Activated CD8-positive, alpha-beta memory T cell treated with anti-CD3 and anti-CD28 coated beads, Interleukin-2, amount 50 U/mL, for 4 hours (primary cell): ENCODE data around the gene PROKR1.
"Not testable (repeated sequence)": the region's sequence is repeated elsewhere in the genome, so short reads cannot be mapped to it uniquely, and the experiment has no call there.

Source experiments
- DNase-seq: peaks from one replicate; pipeline ENCODE4 v3.0.0-alpha.2; 2020

The PROKR1 gene

GRCh38 chr2:68659081-68659480 lies 15.7 kb downstream of the PROKR1 start:
- no peak for DNase-seq

DNA sequence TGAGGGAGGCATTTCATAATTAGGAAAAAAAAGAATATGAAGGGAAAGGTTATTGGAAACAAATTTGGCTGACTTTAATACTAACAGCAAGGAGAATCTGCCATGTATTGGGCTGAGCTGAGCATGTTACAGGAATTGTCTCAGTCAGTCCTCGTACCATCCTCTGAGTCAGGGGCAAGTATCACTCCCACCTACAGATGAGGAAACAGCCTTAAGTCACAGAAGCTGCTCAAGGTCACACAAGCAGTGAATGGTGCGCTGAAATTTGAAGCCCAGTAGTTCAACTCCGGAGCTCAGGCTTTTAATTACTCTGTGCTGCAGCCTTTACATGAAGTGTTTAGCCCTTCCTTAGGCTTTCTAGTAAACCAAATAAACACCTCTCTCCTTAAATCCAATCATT lies 17.3 kb downstream of the PROKR1 start:
- no peak for DNase-seq

- no peak for DNase-seq
These were observed 19.1 kb downstream of the PROKR1 start for GRCh38 chr2:68662466-68662865.

- DNase-seq = no peak
These were observed 20.2 kb downstream of the PROKR1 start for GRCh38 chr2:68663371-68664156.

- DNase-seq = no peak
These were observed 24.0 kb downstream of the PROKR1 start for GRCh38 chr2:68667371-68667770.

GRCh38 chr2:68669651-68670050 lies 26.3 kb downstream of the PROKR1 start:
- DNase-seq = no peak

GRCh38 chr2:68671961-68672360 lies 28.6 kb downstream of the PROKR1 start:
- DNase-seq = no peak

DNA sequence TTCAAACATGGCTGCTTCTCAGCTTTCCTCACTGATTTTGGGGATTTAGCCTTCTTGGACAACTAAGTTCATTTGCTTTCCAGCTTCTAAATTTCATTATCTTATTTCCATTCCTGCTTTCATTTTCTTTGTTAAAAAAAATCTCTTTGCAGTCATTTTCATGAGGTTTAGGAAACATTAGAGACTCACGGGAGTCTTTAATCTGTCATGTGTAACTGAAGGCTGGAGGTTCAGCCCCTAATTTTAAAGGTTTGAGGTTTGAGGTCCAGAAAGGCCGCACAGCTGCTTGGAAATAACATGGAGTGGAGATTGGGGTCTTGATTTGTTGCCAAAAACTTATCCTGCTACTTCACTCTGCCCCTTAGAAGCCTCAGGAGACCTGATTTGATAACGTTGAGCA lies 30.3 kb downstream of the PROKR1 start:
- DNase-seq = no peak

DNA sequence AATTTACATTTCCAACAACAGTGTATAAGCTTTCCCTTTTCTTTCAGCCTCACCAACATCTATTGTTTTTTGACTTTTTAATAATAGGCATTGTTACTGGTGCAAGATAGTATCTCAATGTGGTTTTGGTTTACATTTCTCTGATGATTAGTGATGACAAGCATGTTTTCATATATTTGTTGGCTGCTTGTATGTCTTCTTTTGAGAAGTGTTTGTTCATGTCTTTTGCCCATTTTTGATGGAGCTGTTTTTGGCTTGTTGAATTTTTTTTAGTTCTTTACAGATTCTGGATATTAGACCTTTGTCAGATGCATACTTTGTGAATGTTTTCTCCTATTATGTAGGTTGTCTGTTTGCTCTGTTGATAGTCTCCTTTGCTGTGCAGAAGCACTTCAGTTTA lies 32.1 kb downstream of the PROKR1 start:
- no peak for DNase-seq

DNA sequence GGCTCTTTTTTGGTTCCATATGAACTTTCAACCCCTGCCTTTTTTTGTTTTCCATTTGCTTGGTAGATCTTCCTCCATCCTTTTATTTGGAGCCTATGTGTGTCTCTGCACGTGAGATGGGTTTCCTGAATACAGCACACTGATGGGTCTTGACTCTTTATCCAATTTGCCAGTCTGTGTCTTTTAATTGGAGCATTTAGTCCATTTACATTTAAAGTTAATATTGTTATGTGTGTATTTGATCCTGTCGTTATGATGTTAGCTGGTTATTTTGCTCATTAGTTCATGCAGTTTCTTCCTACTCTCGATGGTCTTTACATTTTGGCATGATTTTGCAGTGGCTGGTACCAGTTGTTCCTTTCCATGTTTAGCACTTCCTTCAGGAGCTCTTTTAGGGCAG lies 34.5 kb downstream of the PROKR1 start:
- DNase-seq = not testable (repeated sequence)

DNA sequence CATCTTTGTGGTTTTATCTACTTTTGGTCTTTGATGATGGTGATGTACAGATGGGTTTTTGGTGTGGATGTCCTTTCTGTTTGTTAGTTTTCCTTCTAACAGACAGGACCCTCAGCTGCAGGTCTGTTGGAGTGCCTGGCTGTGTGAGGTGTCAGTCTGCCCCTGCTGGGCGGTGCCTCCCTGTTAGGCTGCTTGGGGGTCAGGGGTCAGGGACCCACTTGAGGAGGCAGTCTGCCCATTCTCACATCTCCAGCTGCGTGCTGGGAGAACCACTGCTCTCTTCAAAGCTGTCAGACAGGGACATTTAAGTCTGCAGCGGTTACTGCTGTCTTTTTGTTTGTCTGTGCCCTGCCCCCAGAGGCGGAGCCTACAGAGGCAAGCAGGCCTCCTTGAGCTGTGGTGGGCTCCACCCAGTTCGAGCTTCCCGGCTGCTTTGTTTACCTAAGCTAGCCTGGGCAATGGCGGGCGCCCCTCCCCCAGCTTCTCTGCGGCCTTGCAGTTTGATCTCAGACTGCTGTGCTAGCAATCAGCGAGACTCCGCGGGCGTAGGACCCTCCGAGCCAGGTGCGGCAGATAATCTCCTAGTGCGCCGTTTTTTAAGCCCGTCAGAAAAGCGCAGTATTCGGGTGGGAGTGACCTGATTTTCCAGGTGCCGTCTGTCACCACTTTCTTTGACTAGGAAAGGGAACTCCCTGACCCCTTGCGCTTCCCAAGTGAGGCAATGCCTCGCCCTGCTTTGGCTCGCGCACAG lies 36.0 kb downstream of the PROKR1 start:
- not testable (repeated sequence) for DNase-seq

DNA sequence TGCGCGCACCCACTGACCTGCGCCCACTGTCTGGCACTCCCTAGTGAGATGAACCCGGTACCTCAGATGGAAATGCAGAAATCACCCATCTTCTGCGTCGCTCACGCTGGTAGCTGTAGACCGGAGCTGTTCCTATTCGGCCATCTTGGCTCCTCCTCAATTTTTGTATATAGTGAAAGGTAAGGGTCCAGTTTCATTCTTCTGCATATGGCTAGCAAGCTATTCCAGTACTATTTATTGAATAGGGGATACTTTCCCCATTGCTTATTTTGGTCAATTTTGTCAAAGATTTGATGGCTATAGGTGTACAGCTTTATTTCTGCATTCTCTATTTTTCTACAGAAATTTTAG lies 36.5 kb downstream of the PROKR1 start:
- not testable (repeated sequence) for DNase-seq

GRCh38 chr2:68684197-68684596 lies 40.8 kb downstream of the PROKR1 start:
- no peak for DNase-seq

DNA sequence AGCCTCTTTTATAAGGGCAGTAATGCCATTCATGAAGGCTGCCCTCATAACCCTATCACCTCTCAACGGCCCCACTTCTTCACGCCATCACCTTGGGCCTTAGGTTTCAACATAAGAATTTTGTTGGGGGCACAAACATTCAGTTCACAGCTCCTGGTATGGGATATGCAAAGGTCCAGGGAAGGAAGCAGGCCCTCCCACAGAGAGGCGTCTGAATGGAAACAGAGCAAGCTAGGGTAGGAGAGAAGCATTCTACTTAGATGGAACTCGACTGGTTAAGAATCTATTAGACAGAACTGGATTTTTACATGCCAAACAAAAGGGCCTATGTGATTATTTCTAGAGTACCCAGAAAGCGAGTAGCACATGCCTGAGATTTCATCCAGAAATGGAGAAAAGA lies 42.8 kb downstream of the PROKR1 start:
- no peak for DNase-seq

DNA sequence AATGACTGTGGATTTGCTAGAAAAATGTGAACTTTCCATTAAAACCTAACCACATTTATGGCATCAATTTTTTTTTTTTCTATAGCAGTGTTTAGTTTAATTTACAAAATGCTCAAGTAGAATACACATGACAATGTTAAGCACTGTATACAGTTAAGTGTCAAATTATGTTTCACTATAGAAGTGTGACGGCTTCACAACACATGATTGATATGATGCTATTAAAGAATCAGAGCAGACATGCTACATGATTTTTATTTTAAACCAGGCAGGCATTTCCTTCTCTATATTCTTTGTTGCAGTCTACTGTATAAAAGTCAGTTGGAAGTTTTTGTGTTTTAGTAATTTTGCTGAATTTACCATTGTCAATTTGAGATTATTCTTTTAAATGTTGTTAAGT lies 43.6 kb downstream of the PROKR1 start:
- DNase-seq = no peak

- DNase-seq = no peak
These were observed 46.5 kb downstream of the PROKR1 start for GRCh38 chr2:68689553-68690537.

DNA sequence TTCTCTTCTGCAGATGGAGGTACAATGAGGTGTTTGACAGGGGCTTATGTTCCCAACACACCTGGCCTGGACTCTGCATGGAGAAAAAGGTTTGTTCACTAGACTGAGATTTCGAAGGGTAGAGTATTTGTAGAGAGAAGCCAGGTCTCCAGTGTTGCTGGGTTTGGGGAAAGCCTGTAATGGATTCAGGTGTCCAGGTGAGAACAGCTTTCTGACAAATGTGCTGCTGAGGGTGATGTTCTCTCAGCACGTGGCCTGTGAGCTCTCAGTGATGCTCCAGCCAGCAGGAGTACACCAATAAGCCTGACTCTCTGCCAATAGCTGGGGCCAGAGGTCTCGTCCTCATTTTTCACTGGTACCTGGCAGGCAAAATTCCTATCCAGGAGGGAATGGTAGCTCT lies 47.5 kb downstream of the PROKR1 start:
- DNase-seq = no peak

GRCh38 chr2:68692511-68692910 lies 49.1 kb downstream of the PROKR1 start:
- no peak for DNase-seq

- no peak for DNase-seq
These were observed 50.6 kb downstream of the PROKR1 start for GRCh38 chr2:68693951-68694350.

- no peak for DNase-seq
These were observed 52.6 kb downstream of the PROKR1 start for GRCh38 chr2:68695971-68696370.

- DNase-seq = no peak
These were observed 53.2 kb downstream of the PROKR1 start for GRCh38 chr2:68696554-68696953.

DNA sequence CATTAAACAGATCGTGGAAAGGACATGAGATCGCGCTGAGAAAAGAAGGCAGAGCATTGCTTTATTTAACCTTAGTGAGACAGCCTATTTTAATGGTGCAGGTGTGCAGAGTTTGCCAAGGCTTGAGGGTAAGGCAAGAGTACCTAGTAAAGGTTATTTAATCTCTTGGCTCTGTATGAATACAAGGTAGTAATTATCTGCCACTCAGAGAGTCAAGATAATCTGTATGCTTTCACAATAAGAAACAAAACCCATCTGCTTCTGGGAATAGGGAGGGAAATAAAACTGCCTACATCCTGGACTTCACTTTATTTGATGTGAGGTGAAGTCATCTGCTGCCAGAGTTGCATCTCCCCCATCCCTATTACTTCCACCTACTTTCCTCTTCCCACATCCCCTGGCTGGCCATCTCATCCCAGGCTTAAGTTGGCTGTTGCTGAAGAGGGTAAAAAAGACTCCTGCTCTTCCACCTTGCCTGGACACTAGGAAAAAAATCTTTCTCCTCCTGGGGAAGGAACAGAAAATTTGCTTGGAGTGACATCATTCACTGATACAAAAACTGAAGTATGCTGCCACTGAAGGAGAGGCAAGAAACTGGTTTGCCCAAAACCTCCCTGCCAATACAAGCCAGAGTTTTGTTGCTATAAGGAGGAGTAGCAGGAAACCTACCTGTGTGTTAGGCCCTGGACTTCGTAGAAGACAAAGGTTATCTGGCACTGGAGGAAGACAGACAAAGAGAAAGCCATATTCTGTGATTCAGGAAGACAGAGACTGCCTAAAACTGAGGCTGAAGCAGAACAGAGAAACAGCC lies 55.4 kb downstream of the PROKR1 start:
- DNase-seq = no peak
